ENCODE data around the gene SAA2. TPM values are rescaled to one million over a fixed set of nuclear protein-coding genes. Genes with fewer than 3 reads are reported as not detected.
A peak's percentile ranks its signal among the peaks of the same experiment; 100 is the strongest.

The SAA2 gene
- total RNA-seq, 1 donor from 2014 or later = 77.4 TPM

GRCh38 chr11:18245396-18245795 is 3.1 kb downstream of the SAA2 start:
- Histone ChIP-seq H3K36me3 (no peaks in the 10 kb centered on the region), H3K27ac (no peak overlapping the region), H3K27me3 (no peaks in the 10 kb centered on the region), H3K4me1 (no peaks in the 10 kb centered on the region), H3K4me3 (no peak overlapping the region), H3K9me3 (no peaks in the 10 kb centered on the region)
- intact Hi-C loops (cut with DNase I) = no loop called here
- DNase-seq (ENCODE audit: low spot score in 2 of 2) = no peak
- TF ChIP-seq, protein P1, sequence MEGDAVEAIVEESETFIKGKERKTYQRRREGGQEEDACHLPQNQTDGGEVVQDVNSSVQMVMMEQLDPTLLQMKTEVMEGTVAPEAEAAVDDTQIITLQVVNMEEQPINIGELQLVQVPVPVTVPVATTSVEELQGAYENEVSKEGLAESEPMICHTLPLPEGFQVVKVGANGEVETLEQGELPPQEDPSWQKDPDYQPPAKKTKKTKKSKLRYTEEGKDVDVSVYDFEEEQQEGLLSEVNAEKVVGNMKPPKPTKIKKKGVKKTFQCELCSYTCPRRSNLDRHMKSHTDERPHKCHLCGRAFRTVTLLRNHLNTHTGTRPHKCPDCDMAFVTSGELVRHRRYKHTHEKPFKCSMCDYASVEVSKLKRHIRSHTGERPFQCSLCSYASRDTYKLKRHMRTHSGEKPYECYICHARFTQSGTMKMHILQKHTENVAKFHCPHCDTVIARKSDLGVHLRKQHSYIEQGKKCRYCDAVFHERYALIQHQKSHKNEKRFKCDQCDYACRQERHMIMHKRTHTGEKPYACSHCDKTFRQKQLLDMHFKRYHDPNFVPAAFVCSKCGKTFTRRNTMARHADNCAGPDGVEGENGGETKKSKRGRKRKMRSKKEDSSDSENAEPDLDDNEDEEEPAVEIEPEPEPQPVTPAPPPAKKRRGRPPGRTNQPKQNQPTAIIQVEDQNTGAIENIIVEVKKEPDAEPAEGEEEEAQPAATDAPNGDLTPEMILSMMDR (IDR thresholded peaks at IDR 0.05) = no peak

- intact Hi-C loops (cut with DNase I) = no loop called here
- no peak overlapping the region for H3K27ac ChIP-seq
- no peaks in the 10 kb centered on the region for H3K9me3 ChIP-seq
- no peaks in the 10 kb centered on the region for H3K36me3 ChIP-seq
- TF ChIP-seq, protein P1 (IDR thresholded peaks at IDR 0.05) = peak; percentile 55 to 74 (median 70)
- H3K27me3 ChIP-seq = no peaks in the 10 kb centered on the region
- no peaks in the 10 kb centered on the region for H3K4me1 ChIP-seq
- H3K4me3 ChIP-seq = no peak overlapping the region
- peak in 1 of 2 donors; percentile 73 for DNase-seq (ENCODE audit: low spot score in 2 of 2)
These were observed 4.6 kb downstream of the SAA2 start for GRCh38 chr11:18243783-18244362.

- Histone ChIP-seq H3K4me3 (no peak overlapping the region), H3K27me3 (no peaks in the 10 kb centered on the region), H3K27ac (no peak overlapping the region), H3K36me3 (no peaks in the 10 kb centered on the region), H3K4me1 (no peaks in the 10 kb centered on the region), H3K9me3 (no peaks in the 10 kb centered on the region)
- no peak for DNase-seq (ENCODE audit: low spot score in 2 of 2)
- TF ChIP-seq, protein P1 (IDR thresholded peaks at IDR 0.05) = no peak
- intact Hi-C loops (cut with DNase I) = no loop called here
These were observed 8.8 kb downstream of the SAA2 start for GRCh38 chr11:18239655-18240054.

GRCh38 chr11:18236664-18237356 is 11.7 kb downstream of the SAA2 start, which contains the start of gene SAA4:
Gene SAA4, minus strand, starts transcription at chr11:18236802. Its CDS starts 876 bp downstream, at chr11:18235926.
- Histone ChIP-seq H3K27ac (no peak within 1 kb of the TSS), H3K4me3 (no peak within 1 kb of the TSS), H3K27me3 (no peaks in the 10 kb centered on the region), H3K36me3 (no peaks in the 10 kb centered on the region), H3K9me3 (no peaks in the 10 kb centered on the region), H3K4me1 (no peaks in the 10 kb centered on the region)
- TF ChIP-seq, protein P1 (IDR thresholded peaks at IDR 0.05) = no peak
- intact Hi-C loops (cut with DNase I) = no loop called here
- DNase-seq (ENCODE audit: low spot score in 2 of 2) = no peak

DNA sequence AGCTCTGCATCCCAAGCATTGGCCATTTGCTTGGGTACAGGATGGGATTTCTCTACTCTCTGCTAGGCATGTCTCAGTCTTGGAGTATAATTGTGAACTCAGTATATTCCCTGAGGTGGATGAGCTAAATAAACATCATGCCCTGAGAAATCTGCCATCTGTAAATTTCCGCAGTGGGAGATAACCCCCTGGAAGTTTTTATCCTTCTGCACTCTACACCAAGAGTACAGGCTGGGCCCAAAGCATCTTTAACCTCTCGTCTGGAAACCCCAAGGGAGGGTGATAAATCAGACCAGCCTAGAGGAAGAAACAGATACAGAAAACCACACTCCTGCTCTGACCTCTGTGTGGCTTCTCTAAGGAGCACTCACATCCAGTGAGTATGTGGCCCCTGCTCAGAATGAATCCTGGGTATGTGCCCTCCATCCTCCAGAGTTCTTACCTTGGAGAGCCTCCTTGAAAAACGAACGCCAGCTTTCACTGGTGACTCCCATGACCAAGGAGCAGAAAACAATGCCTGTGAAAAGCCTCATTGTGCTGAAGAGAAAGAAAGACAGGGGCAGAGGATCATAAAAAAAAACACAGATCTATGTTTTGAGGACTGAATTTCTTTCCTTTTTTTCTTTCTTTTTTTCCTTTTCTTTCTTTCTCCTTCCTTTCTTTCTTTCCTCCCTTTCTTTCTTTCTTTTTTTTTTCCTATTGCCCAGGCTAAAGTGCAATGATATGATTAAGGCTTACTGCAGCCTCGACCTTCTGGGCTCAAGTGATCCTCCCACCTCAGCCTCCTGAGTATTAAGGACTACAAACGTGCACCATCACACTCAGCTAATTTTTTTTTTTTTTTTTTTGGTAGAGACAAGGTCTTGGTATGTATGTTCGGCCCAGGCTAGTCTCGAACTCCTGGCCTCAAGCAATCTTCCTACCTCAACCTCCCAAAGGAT is 12.8 kb downstream of the SAA2 start:
- TF ChIP-seq, protein P1 (IDR thresholded peaks at IDR 0.05) = no peak
- Histone ChIP-seq H3K4me3 (no peak overlapping the region), H3K27ac (no peak overlapping the region), H3K27me3 (no peaks in the 10 kb centered on the region), H3K9me3 (no peaks in the 10 kb centered on the region), H3K36me3 (no peaks in the 10 kb centered on the region), H3K4me1 (no peaks in the 10 kb centered on the region)
- DNase-seq (ENCODE audit: low spot score in 2 of 2) = no peak
- intact Hi-C loops (cut with DNase I) = no loop called here

Data from ascending aorta (tissue), 2 donors.